RWPE1 (cell line): Measurements from ENCODE around the gene SEC24A.
A peak's percentile ranks its signal among the peaks of the same experiment; 100 is the strongest.
"Not testable (repeated sequence)": the region's sequence is repeated elsewhere in the genome, so short reads cannot be mapped to it uniquely, and the experiment has no call there.

Source experiments
- CTCF ChIA-PET: fragments of 350-600 bp; sonication (Branson Sonifier 250); formaldehyde crosslinking; extraction: SDS; loops from one replicate; lab custom pipeline; 2021; lab: Yijun Ruan, JAX
- POLR2A ChIA-PET: fragments of 400-600 bp; formaldehyde crosslinking; extraction: SDS; loops from one replicate; lab custom pipeline; 2020; ENCODE audit warnings: antibody characterized with exemption; ENCODE audit not compliant: low non-redundant PET; lab: Yijun Ruan, JAX
- DNase-seq: peaks from one replicate; pipeline ENCODE4 v3.0.0; 2012; ENCODE audit warnings: low spot score
- H3K27ac ChIP-seq: fragments of 450-650 bp; 2 replicates; pipeline ENCODE4 v1.5.1; 2017
- CTCF ChIP-seq: fragments of 450-650 bp; conservative IDR thresholded peaks from 2 replicates; pipeline ENCODE4 v1.5.1; 2017; ENCODE audit warnings: low read depth, mild to moderate bottlenecking

SEC24A gene

GRCh38 chr5:134648425-134649162, at the start of gene SEC24A:
Gene SEC24A (plus strand): TSS chr5:134648785. CDS start chr5:134649077, 292 bp downstream.
- CTCF ChIA-PET: interaction anchor here (0.7 to 1.0 kb wide), 2 partner anchors 9 to 90 kb away, joined by 4 to 5 read pairs; partner anchors contain the start of gene CAMLG
- TF ChIP-seq CTCF: no peak
- POLR2A ChIA-PET: interaction anchor here (0.5 to 1.1 kb wide), 6 partner anchors 8 to 277 kb away, joined by 3 to 9 read pairs (median 4); partner anchors contain the start of gene UBE2B
- DNase-seq: peak; percentile 95
- peak within 1 kb of the TSS; percentile 96 for H3K27ac ChIP-seq

- DNase-seq, POLR2A ChIA-PET, H3K27ac ChIP-seq: not testable (repeated sequence)
- CTCF ChIA-PET: interaction anchor here (0.6 kb wide), 1 partner anchor 22 kb away, joined by 3 read pairs; no protein-coding TSS in a partner anchor
Observed at GRCh38 chr5:134599820-134600219, 48.8 kb upstream of the SEC24A start.

- TF ChIP-seq CTCF: no peak
- POLR2A ChIA-PET: no interaction called here
- no peak for DNase-seq
- CTCF ChIA-PET: interaction anchor here (0.6 kb wide), 3 partner anchors 10 to 408 kb away, joined by 3 to 4 read pairs (median 3); no protein-coding TSS in a partner anchor
- H3K27ac ChIP-seq: no peak overlapping the region
Observed at GRCh38 chr5:134600600-134600999, 48.0 kb upstream of the SEC24A start.

GRCh38 chr5:134603059-134603458, 45.5 kb upstream of the SEC24A start:
- DNase-seq: peak; percentile 45
- ChIA-PET CTCF (interaction anchor here (0.6 kb wide), 1 partner anchor 25 kb away, joined by 3 read pairs; no protein-coding TSS in a partner anchor), POLR2A (no interaction called here)
- H3K27ac ChIP-seq: peak overlapping the region; percentile 41
- TF ChIP-seq CTCF: no peak

- no peak for DNase-seq
- no peak overlapping the region for H3K27ac ChIP-seq
- CTCF ChIA-PET: interaction anchor here (0.7 kb wide), 1 partner anchor 198 kb away, joined by 3 read pairs; no protein-coding TSS in a partner anchor
- no peak for TF ChIP-seq CTCF
- POLR2A ChIA-PET: no interaction called here
Observed at GRCh38 chr5:134604908-134605307, 43.7 kb upstream of the SEC24A start.

GRCh38 chr5:134606726-134607125, 41.9 kb upstream of the SEC24A start:
- DNase-seq: no peak
- H3K27ac ChIP-seq: no peak overlapping the region
- POLR2A ChIA-PET: no interaction called here
- CTCF ChIA-PET: interaction anchor here (0.6 kb wide), 1 partner anchor 422 kb away, joined by 3 read pairs; no protein-coding TSS in a partner anchor
- no peak for TF ChIP-seq CTCF
